Measurements from ENCODE around the gene AANAT. TPM values are rescaled to one million over a fixed set of nuclear protein-coding genes. Genes with fewer than 3 reads are reported as not detected.

The AANAT gene
- total and polyA plus RNA-seq, 2 donors (not counting 3 experiments of a cell fraction or from before 2014, with no cell fraction given) = not detected

DNA sequence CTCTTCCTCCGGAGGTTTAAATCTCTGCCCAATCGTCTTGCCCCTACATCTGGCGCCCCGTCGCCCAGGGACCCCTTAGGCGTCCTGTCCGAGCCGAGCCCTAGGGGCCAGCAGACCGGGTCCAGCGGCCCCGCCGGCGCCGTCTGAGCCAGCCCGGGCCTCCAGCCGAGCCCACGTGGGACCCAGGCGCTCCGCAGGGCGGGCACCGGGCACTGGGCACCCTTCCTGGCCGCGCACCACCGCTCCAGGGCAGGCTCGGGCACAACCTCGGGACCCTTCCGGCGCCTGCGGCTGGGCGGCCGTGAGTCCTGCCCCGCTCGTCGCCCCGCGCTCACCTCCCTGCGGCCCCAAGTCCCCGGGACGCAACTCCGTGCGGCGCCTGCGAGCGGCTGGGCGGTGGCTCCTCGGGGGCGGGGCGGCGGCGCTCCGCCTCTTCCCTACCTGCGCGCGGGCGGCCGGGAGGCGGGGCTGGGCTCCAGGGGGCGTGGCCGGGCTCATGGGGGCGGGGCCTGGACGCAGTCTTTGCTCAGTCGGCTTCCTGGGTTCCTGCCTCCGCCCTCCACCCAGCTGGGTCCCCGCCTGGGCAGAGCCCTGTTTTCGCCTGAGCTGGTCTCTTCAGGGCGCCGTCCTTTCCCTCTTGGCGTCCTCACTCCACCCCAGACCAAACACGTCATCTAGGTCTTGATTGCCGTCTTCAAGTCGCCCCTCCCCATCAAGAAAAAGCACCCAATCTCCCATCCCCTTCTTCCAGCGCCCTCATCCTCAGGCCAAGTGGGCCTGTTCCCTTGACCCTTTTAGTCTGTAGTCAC lies 33.8 kb downstream of the AANAT start, which contains the start of gene RHBDF2:
TSS of gene RHBDF2 (minus strand) at position 406 of the 809 bp plus-strand sequence. CDS start 19,899 bp downstream, outside the sequence.
- no TSS peak for BruUV-seq (replicated peaks)
- Histone ChIP-seq H3K27me3 (ENCODE audit: control insufficient read depth in 2 of 2, insufficient read depth in 2 of 2, low read length in 2 of 2) (no peaks in the 10 kb centered on the region), H3K4me3 (replicated peaks in 1 of 3; ENCODE audit: insufficient read depth in 1 of 3, low read depth in 1 of 3, low read length in 3 of 3) (peak within 1 kb of the TSS; percentile 38 to 72 (median 56)), H3K36me3 (ENCODE audit: control insufficient read depth in 2 of 2, extremely low read depth in 1 of 2, insufficient read depth in 2 of 2, low read length in 2 of 2) (no peaks in the 10 kb centered on the region), H3K9me1 (replicated peaks; ENCODE audit: control insufficient read depth, extremely low read depth, insufficient read depth, low read length) (no peaks in the 10 kb centered on the region), H3K9ac (replicated peaks; ENCODE audit: extremely low read depth, insufficient read depth, low read length) (peak within 1 kb of the TSS; percentile 69), H3K4me2 (ENCODE audit: insufficient read depth, low read length) (peak within 1 kb of the TSS; percentile 78), H2AFZ (ENCODE audit: low read depth, low read length) (peak within 1 kb of the TSS; percentile 91), H3K9me3 (replicated peaks; ENCODE audit: control insufficient read depth, insufficient read depth, low read length) (no peaks in the 10 kb centered on the region), H4K20me1 (replicated peaks; ENCODE audit: control insufficient read depth, extremely low read depth, insufficient read depth, low read length) (no peaks in the 10 kb centered on the region), H3K79me2 (ENCODE audit: control insufficient read depth, insufficient read depth, low read length) (peaks cover 19% of the 10 kb centered on the region), H3K4me1 (ENCODE audit: control insufficient read depth, extremely low read depth, insufficient read depth, low read length) (peaks cover 36% of the 10 kb centered on the region), H3K27ac (ENCODE audit: insufficient read depth, low read depth, low read length) (peak within 1 kb of the TSS; percentile 58)
- intact Hi-C loops (cut with micrococcal nuclease) = loop anchor here (1.0 to 10.0 kb wide), 3 partner anchors 8 to 186 kb away; no protein-coding TSS in a partner anchor
- dilution Hi-C loops (cut with MboI; ENCODE audit: extremely low pct_ligation_motif_present, low sequenced_read_pairs) = no loop called here
- ChIA-PET POLR2A (interaction anchor here (0.6 kb wide), 1 partner anchor 160 kb away, joined by 6 read pairs; no protein-coding TSS in a partner anchor), CTCF (interaction anchor here (1.3 to 2.4 kb wide), 4 partner anchors 8 to 116 kb away, joined by 3 to 17 read pairs (median 8); partner anchors contain the start of gene SPHK1)
- TF ChIP-seq POLR2AphosphoS5 (IDR thresholded peaks at IDR 0.05; ENCODE audit: insufficient read depth, low read depth, low read length) (peak; percentile 89), GATA2 (IDR thresholded peaks at IDR 0.05; ENCODE audit: insufficient read depth, insufficient read length, low read depth, low read length) (no peak), EZH2 (IDR thresholded peaks at IDR 0.05; ENCODE audit: borderline replicate concordance, low read depth, low read length, severe bottlenecking) (no peak), POLR2A (IDR thresholded peaks at IDR 0.05; ENCODE audit: low read depth, low read length) (peak; percentile 83), MYC (IDR thresholded peaks at IDR 0.05; ENCODE audit: low read depth, low read length) (no peak)
- TF ChIP-seq, protein P1, sequence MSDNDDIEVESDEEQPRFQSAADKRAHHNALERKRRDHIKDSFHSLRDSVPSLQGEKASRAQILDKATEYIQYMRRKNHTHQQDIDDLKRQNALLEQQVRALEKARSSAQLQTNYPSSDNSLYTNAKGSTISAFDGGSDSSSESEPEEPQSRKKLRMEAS (IDR thresholded peaks at IDR 0.05; ENCODE audit: insufficient read depth, insufficient read length) = peak; percentile 26
- TF ChIP-seq, protein P2, sequence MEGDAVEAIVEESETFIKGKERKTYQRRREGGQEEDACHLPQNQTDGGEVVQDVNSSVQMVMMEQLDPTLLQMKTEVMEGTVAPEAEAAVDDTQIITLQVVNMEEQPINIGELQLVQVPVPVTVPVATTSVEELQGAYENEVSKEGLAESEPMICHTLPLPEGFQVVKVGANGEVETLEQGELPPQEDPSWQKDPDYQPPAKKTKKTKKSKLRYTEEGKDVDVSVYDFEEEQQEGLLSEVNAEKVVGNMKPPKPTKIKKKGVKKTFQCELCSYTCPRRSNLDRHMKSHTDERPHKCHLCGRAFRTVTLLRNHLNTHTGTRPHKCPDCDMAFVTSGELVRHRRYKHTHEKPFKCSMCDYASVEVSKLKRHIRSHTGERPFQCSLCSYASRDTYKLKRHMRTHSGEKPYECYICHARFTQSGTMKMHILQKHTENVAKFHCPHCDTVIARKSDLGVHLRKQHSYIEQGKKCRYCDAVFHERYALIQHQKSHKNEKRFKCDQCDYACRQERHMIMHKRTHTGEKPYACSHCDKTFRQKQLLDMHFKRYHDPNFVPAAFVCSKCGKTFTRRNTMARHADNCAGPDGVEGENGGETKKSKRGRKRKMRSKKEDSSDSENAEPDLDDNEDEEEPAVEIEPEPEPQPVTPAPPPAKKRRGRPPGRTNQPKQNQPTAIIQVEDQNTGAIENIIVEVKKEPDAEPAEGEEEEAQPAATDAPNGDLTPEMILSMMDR (IDR thresholded peaks at IDR 0.05; ENCODE audit: extremely low read depth in 1 of 2, insufficient read depth in 1 of 2, low read depth in 1 of 2, low read length in 2 of 2) = no peak
- peak; percentile 91 for FAIRE-seq
- peak; percentile 76 for DNase-seq (ENCODE audit: low read depth, low spot score)

Data from endothelial cell of umbilical vein (primary cell).